ENCODE measurements around the gene FHOD3. TPM values are rescaled to one million over a fixed set of nuclear protein-coding genes. Genes with fewer than 3 reads are reported as not detected.

FHOD3 gene
- total and polyA plus RNA-seq, 2 of the 8 experiments (the other 6 are each of a cell fraction or from before 2014, with no cell fraction given): 9.7 to 10.5 TPM

DNA sequence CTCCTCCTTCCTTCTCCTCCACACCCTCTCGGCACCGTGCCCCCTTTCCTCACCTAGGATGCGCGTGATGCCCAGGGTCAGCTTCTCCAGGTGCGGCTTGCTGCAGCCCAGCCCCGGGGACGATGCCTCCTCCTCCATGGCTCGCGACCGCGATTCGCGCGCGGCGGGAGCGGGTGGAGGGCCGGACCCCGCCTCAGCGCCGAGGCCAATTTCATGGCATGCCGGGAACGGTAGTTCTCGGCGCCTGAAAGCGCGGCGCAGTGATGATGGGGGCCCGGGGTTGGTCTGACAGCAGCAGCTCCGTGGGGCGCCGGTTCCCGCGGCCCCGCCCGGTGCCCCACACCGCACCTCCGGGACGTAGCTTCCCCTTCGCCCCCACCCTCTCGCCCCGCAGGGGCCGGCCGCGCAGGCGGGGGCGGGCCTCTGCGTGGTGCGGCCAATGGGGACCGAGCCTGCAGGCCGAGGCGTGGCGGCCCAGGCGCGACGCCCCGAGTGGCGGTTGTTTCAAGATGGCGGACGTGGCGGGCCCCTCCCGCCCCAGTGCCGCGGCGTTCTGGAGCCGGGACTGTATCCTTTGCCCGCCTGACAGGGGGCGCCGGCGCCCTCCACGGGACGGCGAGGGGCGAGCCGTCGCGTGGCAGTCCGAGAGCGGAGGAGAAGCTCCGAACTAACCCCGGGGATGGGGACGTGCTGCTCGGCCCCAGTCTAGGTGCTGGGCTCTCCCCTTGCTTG lies 531.3 kb downstream of the FHOD3 start, which contains the start of the genes KIAA1328 and TPGS2:
KIAA1328 (plus strand) TSS at position 498 of the 732 bp plus-strand sequence; CDS start at position 510, 12 bp downstream.
TPGS2 (minus strand) TSS at position 373 of the 732 bp plus-strand sequence; CDS start at position 138, 235 bp downstream.
- Histone ChIP-seq H3K4ac (replicated peaks; ENCODE audit: insufficient read length, low read depth, low read length) (peak within 1 kb of the TSS; percentile 89), H3K4me3 (ENCODE audit: extremely low read depth in 1 of 4, insufficient read depth in 2 of 4, low read depth in 3 of 4, low read length in 4 of 4) (peak within 1 kb of the TSS; percentile 92 to 98 (median 95)), H2AFZ (ENCODE audit: low read length) (peak within 1 kb of the TSS; percentile 88), H3K27me3 (replicated peaks in 1 of 4; ENCODE audit: control insufficient read depth in 3 of 4, extremely low read depth in 1 of 4, insufficient read depth in 3 of 4, low read length in 3 of 4) (no peaks in the 10 kb centered on the region), H2BK20ac (ENCODE audit: low read length) (no peak within 1 kb of the TSS), H2AK5ac (ENCODE audit: low read depth, low read length) (no peak within 1 kb of the TSS), H3K9ac (replicated peaks in 1 of 4; ENCODE audit: extremely low read depth in 1 of 4, low read depth in 3 of 4, low read length in 3 of 4) (peak within 1 kb of the TSS; percentile 70 to 95 (median 81)), H2BK15ac (ENCODE audit: low read length) (0 out of 2 replicates have a peak within 1 kb of the TSS, but pooled peaks have one; percentile 22), H3K79me1 (ENCODE audit: low read depth, low read length) (no peaks in the 10 kb centered on the region; the same call in 1 of the 2 replicates), H4K91ac (replicated peaks; ENCODE audit: insufficient read length, low read length) (peak within 1 kb of the TSS; percentile 86), H3K4me2 (ENCODE audit: insufficient read depth in 1 of 2, low read depth in 2 of 2, low read length in 2 of 2) (peak within 1 kb of the TSS; percentile 71 to 95), H3K79me2 (ENCODE audit: control insufficient read depth in 1 of 2, insufficient read depth in 2 of 2, low read length in 2 of 2) (peaks cover 0 to 12% of the 10 kb centered on the region in 2 experiments; a peak in 3 of 4 replicates), H4K20me1 (replicated peaks in 1 of 2; ENCODE audit: control insufficient read depth in 1 of 2, insufficient read depth in 2 of 2, low read length in 2 of 2) (no peaks in the 10 kb centered on the region), H3K4me1 (replicated peaks in 1 of 4; ENCODE audit: control insufficient read depth in 3 of 4, insufficient read depth in 4 of 4, low read length in 3 of 4) (peaks cover 0 to 5% (median 2%) of the 10 kb centered on the region in 4 experiments; a peak in 1 of 7 replicates), H3K27ac (ENCODE audit: low read depth, low read length) (peak within 1 kb of the TSS; percentile 68), H2BK5ac (ENCODE audit: low read depth, low read length) (peak within 1 kb of the TSS; percentile 98), H3K23me2 (ENCODE audit: low read depth, low read length) (peaks cover 7% of the 10 kb centered on the region), H3K9me3 (ENCODE audit: insufficient read depth in 2 of 2, low read depth in 1 of 2, low read length in 1 of 2) (no peaks in the 10 kb centered on the region), H4K5ac (ENCODE audit: insufficient read length, low read depth, low read length) (peak within 1 kb of the TSS; percentile 73), H3K14ac (ENCODE audit: insufficient read length) (no peak within 1 kb of the TSS), H3K56ac (replicated peaks; ENCODE audit: insufficient read length, low read depth, low read length) (peak within 1 kb of the TSS; percentile 70), H2BK12ac (ENCODE audit: low read depth, low read length) (peak within 1 kb of the TSS; percentile 97), H4K8ac (ENCODE audit: extremely low read depth, insufficient read depth, low read length) (peak within 1 kb of the TSS; percentile 94), H2BK120ac (replicated peaks; ENCODE audit: low read depth, low read length) (no peak within 1 kb of the TSS), H3K18ac (ENCODE audit: extremely low read depth, low read length) (peak within 1 kb of the TSS; percentile 94), H3K23ac (ENCODE audit: insufficient read length) (no peak within 1 kb of the TSS), H3K36me3 (ENCODE audit: control insufficient read depth in 2 of 4, insufficient read depth in 4 of 4, low read length in 3 of 4) (no peaks in the 10 kb centered on the region; a peak in 1 of 8 replicates)
- ChIA-PET POLR2A (ENCODE audit: partially characterized antibody) (interaction anchor here (0.6 to 1.6 kb wide), 5 partner anchors 12 to 160 kb away, joined by 3 to 5 read pairs (median 4); no protein-coding TSS in a partner anchor), CTCF (ENCODE audit: partially characterized antibody) (interaction anchor here (0.6 to 2.6 kb wide), 15 partner anchors 11 to 141 kb away, joined by 3 to 14 read pairs (median 4); no protein-coding TSS in a partner anchor)
- WGBS, 2 experiments (ENCODE audit: extremely low coverage in 1 of 2, insufficient coverage in 1 of 2, insufficient read length in 1 of 2, insufficient replicate concordance in 2 of 2, low coverage in 1 of 2, low lambda C conversion rate in 2 of 2, missing lambda C conversion rate in 1 of 2): 1% methylated on average over 61 of the region's 83 CpGs; no CpG with 5 or more reads in 1 of the 2 experiments
- FAIRE-seq (no peak), DNase-seq (ENCODE audit: low read depth in 1 of 2, low spot score in 2 of 2) (peak; percentile 61 to 90)
- TF ChIP-seq CBX8 (IDR thresholded peaks at IDR 0.05; ENCODE audit: borderline replicate concordance, low read depth, low read length) (no peak), NRF1 (IDR thresholded peaks at IDR 0.05; ENCODE audit: low read depth, low read length) (no peak), JUN (IDR thresholded peaks at IDR 0.05; ENCODE audit: low read depth, low read length) (no peak), SP1 (IDR thresholded peaks at IDR 0.05; ENCODE audit: low read depth, low read length) (no peak), ATF2 (IDR thresholded peaks at IDR 0.05; ENCODE audit: low read length) (no peak), RBBP5 (IDR thresholded peaks at IDR 0.05; ENCODE audit: borderline replicate concordance, low read depth, low read length) (peak; percentile 88), CTCF (IDR thresholded peaks at IDR 0.05; ENCODE audit: control extremely low read depth in 1 of 3, insufficient read depth in 1 of 3, low read depth in 1 of 3, low read length in 3 of 3) (peak; percentile 46 to 56 (median 55))
